AG04450 (cell line): ENCODE results near the gene SLC1A4. TPM values are rescaled to one million over a fixed set of nuclear protein-coding genes. Genes with fewer than 3 reads are reported as not detected.

Experiments used
- CTCF ChIA-PET: fragments of 300-600, 350-600 bp; formaldehyde crosslinking; extraction: SDS; loops from one replicate; lab custom pipeline; 2022; ENCODE audit warnings: antibody characterized with exemption, inconsistent platforms; lab: Charles Lee
- POLR2A ChIA-PET: fragments of 350-600 bp; formaldehyde crosslinking; extraction: SDS; loops from one replicate; lab custom pipeline; 2021; ENCODE audit warnings: antibody characterized with exemption, inconsistent platforms; lab: Yijun Ruan, JAX
- DNase-seq: peaks from one replicate; pipeline ENCODE4 v3.0.0-alpha.2; 2011; ENCODE audit warnings: low read depth, low spot score
- H3K27ac ChIP-seq: one replicate; pipeline ENCODE4 v1.5.1; 2012; ENCODE audit warnings: low read depth, low read length, control low read depth
- H3K27me3 ChIP-seq: one replicate; pipeline ENCODE4 v1.6.0; 2012; ENCODE audit warnings: low read length; ENCODE audit not compliant: control insufficient read depth, insufficient read depth
- H3K4me3 ChIP-seq: 2 replicates; pipeline ENCODE4 v1.5.1; 2011; ENCODE audit warnings: mild to moderate bottlenecking, low read depth, low read length, control low read depth
- H3K9me3 ChIP-seq: 2 replicates; pipeline ENCODE4 v1.5.1; 2012; ENCODE audit warnings: low read length; ENCODE audit not compliant: control insufficient read depth, insufficient read depth
- CTCF ChIP-seq: IDR thresholded peaks from 2 replicates; pipeline ENCODE4 v1.5.1; 2011; ENCODE audit warnings: low read depth, low read length, control low read depth, inconsistent platforms
- polyA plus RNA-seq: library from polyadenylated mRNA; depleted of rRNA; stranded (reverse); fragments of >200 nt; gene quantifications from 2 replicates; pipeline ENCODE4 v1.2.3, GENCODE V29; 2011

SLC1A4 gene
- polyA plus RNA-seq, 1 experiment: 24.8 TPM

GRCh38 chr2:65057054-65057375 lies 67.8 kb downstream of the SLC1A4 start:
- Histone ChIP-seq H3K4me3 (peak overlapping the region; percentile 74), H3K27me3 (no peaks in the 10 kb centered on the region), H3K9me3 (no peaks in the 10 kb centered on the region), H3K27ac (no peak overlapping the region)
- no peak for DNase-seq
- CTCF ChIA-PET: interaction anchor here (5.0 kb wide), 1 partner anchor 130 kb away, joined by 20 read pairs; no protein-coding TSS in a partner anchor
- no peak for TF ChIP-seq CTCF
- POLR2A ChIA-PET: interaction anchor here (0.5 to 1.9 kb wide), 6 partner anchors 8 to 1215 kb away, joined by 3 to 17 read pairs (median 8); partner anchors contain the start of genes ACTR2 and UGP2

GRCh38 chr2:65057391-65058052 lies 68.3 kb downstream of the SLC1A4 start:
- Histone ChIP-seq H3K27ac (no peak overlapping the region), H3K27me3 (no peaks in the 10 kb centered on the region), H3K9me3 (no peaks in the 10 kb centered on the region), H3K4me3 (peak overlapping the region; percentile 74)
- ChIA-PET CTCF (interaction anchor here (0.7 to 5.0 kb wide), 4 partner anchors 130 to 223 kb away, joined by 3 to 20 read pairs (median 8); no protein-coding TSS in a partner anchor), POLR2A (interaction anchor here (0.5 to 1.5 kb wide), 3 partner anchors 18 to 1216 kb away, joined by 3 to 7 read pairs (median 5); partner anchors contain the start of gene UGP2)
- DNase-seq: no peak
- no peak for TF ChIP-seq CTCF

- no peak for TF ChIP-seq CTCF
- POLR2A ChIA-PET: no interaction called here
- H3K4me3 ChIP-seq: no peak overlapping the region
- no peak for DNase-seq
- CTCF ChIA-PET: interaction anchor here (2.0 to 5.0 kb wide), 2 partner anchors 128 to 141 kb away, joined by 6 to 20 read pairs; no protein-coding TSS in a partner anchor
- no peaks in the 10 kb centered on the region for H3K9me3 ChIP-seq
- no peaks in the 10 kb centered on the region for H3K27me3 ChIP-seq
- H3K27ac ChIP-seq: no peak overlapping the region
Observed at GRCh38 chr2:65059071-65059470, 69.9 kb downstream of the SLC1A4 start.

- Histone ChIP-seq H3K27me3 (no peaks in the 10 kb centered on the region), H3K27ac (no peak overlapping the region), H3K9me3 (no peaks in the 10 kb centered on the region), H3K4me3 (no peak overlapping the region)
- no peak for DNase-seq
- CTCF ChIA-PET: no interaction called here
- POLR2A ChIA-PET: no interaction called here
- no peak for TF ChIP-seq CTCF
Observed at GRCh38 chr2:65061146-65061909, 72.1 kb downstream of the SLC1A4 start.

GRCh38 chr2:65061910-65062339 lies 72.7 kb downstream of the SLC1A4 start:
- Histone ChIP-seq H3K27ac (no peak overlapping the region), H3K9me3 (no peaks in the 10 kb centered on the region), H3K27me3 (no peaks in the 10 kb centered on the region), H3K4me3 (no peak overlapping the region)
- TF ChIP-seq CTCF: no peak
- no peak for DNase-seq
- CTCF ChIA-PET: no interaction called here
- POLR2A ChIA-PET: no interaction called here
